NCI-H446 (cell line): ENCODE data around the gene ZNF322.

Source experiments
- DNase-seq, 2 experiments: peaks; one replicate each; lab custom pipeline; 2025; lab: John Stamatoyannopoulos, UW

The ZNF322 gene

GRCh38 chr6:26588965-26589364 is 70.6 kb downstream of the ZNF322 start:
- DNase-seq = no peak
